Progenitor cell of endocrine pancreas (in vitro differentiated cells): ENCODE results near the gene EWSR1. TPM values are rescaled to one million over a fixed set of nuclear protein-coding genes. Genes with fewer than 3 reads are reported as not detected.

ENCODE experiments used
- DNase-seq: peaks from one replicate; pipeline ENCODE4 v3.0.0; 2021; ENCODE audit warnings: low spot score; ENCODE audit not compliant: unreplicated experiment
- H3K27ac Mint-ChIP-seq: 2 replicates; pipeline ENCODE4 v1.8.0; 2021; ENCODE audit warnings: mild to moderate bottlenecking, moderate library complexity, mixed read lengths
- H3K27me3 Mint-ChIP-seq: 2 replicates; pipeline ENCODE4 v1.8.0; 2021; ENCODE audit warnings: mixed read lengths
- H3K36me3 Mint-ChIP-seq: 2 replicates; pipeline ENCODE4 v1.8.0; 2022; ENCODE audit warnings: mixed read lengths; ENCODE audit not compliant: insufficient read depth
- H3K4me1 Mint-ChIP-seq: 2 replicates; pipeline ENCODE4 v1.8.0; 2021; ENCODE audit warnings: low read depth, mixed read lengths
- H3K4me3 Mint-ChIP-seq: 2 replicates; pipeline ENCODE4 v1.8.0; 2021; ENCODE audit warnings: low read depth, mild to moderate bottlenecking, moderate library complexity, mixed read lengths
- H3K9me3 Mint-ChIP-seq: 2 replicates; pipeline ENCODE4 v1.8.0; 2021; ENCODE audit warnings: low read depth, mixed read lengths
- total RNA-seq: library from RNA; stranded (reverse); gene quantifications from 2 replicates; pipeline ENCODE4 v1.2.1, GENCODE V29; 2021
- TF ChIP-seq, protein P1 (sequence below): fragments of 200-600 bp; sonication (generic); IDR thresholded peaks from one replicate; pipeline ENCODE4 v1.5.0; 2021; ENCODE audit warnings: antibody characterized with exemption, mild to moderate bottlenecking; ENCODE audit not compliant: unreplicated experiment

Gene EWSR1
- total RNA-seq, 1 donor from 2014 or later: 442 TPM

DNA sequence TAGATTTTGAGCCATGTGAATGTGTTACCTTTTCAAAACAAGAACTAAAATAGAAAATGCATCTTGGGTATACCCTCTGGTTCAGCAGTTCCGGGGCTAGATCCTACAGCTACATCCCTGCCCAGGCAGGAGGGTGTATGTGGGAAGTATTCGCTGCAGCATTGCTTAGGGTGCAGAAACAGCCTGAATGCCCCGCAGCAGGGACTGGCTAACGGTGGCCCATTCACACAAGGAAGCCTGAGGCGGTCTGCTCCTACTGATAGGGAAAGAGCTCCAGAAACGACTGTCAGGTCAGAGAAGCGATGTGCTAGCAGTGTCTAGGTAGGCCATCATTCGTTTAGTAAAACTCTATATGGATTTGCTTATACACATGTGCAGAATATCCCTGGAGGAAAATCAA, 57.3 kb downstream of the EWSR1 start:
- no peaks in the 10 kb centered on the region for H3K4me1 Mint-ChIP-seq
- no peaks in the 10 kb centered on the region for H3K9me3 Mint-ChIP-seq
- peaks cover 7% of the 10 kb centered on the region for H3K36me3 Mint-ChIP-seq
- no peak overlapping the region for H3K27ac Mint-ChIP-seq
- H3K27me3 Mint-ChIP-seq: no peaks in the 10 kb centered on the region
- no peak for DNase-seq
- no peak overlapping the region for H3K4me3 Mint-ChIP-seq
- TF ChIP-seq, protein P1, sequence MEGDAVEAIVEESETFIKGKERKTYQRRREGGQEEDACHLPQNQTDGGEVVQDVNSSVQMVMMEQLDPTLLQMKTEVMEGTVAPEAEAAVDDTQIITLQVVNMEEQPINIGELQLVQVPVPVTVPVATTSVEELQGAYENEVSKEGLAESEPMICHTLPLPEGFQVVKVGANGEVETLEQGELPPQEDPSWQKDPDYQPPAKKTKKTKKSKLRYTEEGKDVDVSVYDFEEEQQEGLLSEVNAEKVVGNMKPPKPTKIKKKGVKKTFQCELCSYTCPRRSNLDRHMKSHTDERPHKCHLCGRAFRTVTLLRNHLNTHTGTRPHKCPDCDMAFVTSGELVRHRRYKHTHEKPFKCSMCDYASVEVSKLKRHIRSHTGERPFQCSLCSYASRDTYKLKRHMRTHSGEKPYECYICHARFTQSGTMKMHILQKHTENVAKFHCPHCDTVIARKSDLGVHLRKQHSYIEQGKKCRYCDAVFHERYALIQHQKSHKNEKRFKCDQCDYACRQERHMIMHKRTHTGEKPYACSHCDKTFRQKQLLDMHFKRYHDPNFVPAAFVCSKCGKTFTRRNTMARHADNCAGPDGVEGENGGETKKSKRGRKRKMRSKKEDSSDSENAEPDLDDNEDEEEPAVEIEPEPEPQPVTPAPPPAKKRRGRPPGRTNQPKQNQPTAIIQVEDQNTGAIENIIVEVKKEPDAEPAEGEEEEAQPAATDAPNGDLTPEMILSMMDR: no peak

GRCh38 chr22:29325785-29326315, 57.8 kb downstream of the EWSR1 start:
- Mint-ChIP-seq H3K9me3 (no peaks in the 10 kb centered on the region), H3K4me1 (no peaks in the 10 kb centered on the region), H3K4me3 (no peak overlapping the region), H3K27me3 (no peaks in the 10 kb centered on the region), H3K27ac (no peak overlapping the region), H3K36me3 (peaks cover 7% of the 10 kb centered on the region)
- TF ChIP-seq, protein P1: no peak
- DNase-seq: no peak

DNA sequence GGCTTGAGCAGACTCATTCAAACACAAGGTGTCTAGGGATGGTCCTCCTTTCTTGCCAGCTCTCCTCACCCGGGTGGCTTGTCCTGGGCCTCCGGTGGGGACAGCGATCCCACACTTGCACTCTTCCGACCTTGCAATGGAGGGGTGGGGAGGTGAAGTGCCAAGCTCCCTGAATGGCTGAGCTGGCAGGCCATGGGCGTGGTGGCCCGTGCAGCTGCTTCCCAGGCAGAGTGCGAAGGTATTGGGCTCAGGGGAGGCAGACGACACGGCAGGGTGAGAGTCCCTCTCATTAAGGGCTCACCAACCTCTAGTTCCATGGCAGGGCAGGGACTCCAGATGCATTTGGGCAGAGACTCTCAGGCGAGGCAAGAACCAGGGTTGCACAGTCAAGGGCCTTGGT, 58.4 kb downstream of the EWSR1 start:
- TF ChIP-seq, protein P1: no peak
- Mint-ChIP-seq H3K4me3 (no peak overlapping the region), H3K9me3 (no peaks in the 10 kb centered on the region), H3K4me1 (no peaks in the 10 kb centered on the region), H3K27me3 (no peaks in the 10 kb centered on the region), H3K27ac (no peak overlapping the region), H3K36me3 (peaks cover 7% of the 10 kb centered on the region)
- no peak for DNase-seq

- H3K36me3 Mint-ChIP-seq: peaks cover 7% of the 10 kb centered on the region
- H3K27me3 Mint-ChIP-seq: no peaks in the 10 kb centered on the region
- DNase-seq: no peak
- no peaks in the 10 kb centered on the region for H3K4me1 Mint-ChIP-seq
- H3K9me3 Mint-ChIP-seq: no peaks in the 10 kb centered on the region
- no peak overlapping the region for H3K27ac Mint-ChIP-seq
- TF ChIP-seq, protein P1: no peak
- no peak overlapping the region for H3K4me3 Mint-ChIP-seq
Measured at GRCh38 chr22:29327089-29327764, 59.2 kb downstream of the EWSR1 start.

DNA sequence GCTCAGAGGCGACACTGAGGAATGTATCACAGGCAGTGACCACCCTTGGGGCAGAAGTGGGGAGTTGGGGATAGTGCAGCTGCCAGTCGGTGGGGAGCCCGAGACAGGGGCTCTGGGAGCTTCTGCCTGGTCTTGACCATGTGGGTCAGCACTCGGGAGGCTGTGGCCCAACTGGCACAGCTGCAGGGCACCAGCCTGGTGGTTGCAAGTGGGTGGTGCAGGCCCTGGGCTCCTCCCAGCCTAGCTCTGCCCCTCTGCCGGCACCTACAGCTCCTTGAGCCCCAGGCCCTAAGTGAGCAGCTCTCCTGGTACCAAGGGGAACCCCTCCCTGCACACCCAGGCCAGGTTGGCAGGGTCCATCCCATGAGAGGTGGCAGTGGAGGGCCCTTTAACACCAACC, 60.0 kb downstream of the EWSR1 start:
- TF ChIP-seq, protein P1: peak; percentile 16
- H3K27ac Mint-ChIP-seq: no peak overlapping the region
- H3K9me3 Mint-ChIP-seq: no peaks in the 10 kb centered on the region
- peaks cover 7% of the 10 kb centered on the region for H3K36me3 Mint-ChIP-seq
- no peak for DNase-seq
- no peak overlapping the region for H3K4me3 Mint-ChIP-seq
- H3K27me3 Mint-ChIP-seq: no peaks in the 10 kb centered on the region
- H3K4me1 Mint-ChIP-seq: no peaks in the 10 kb centered on the region
